ENCODE results near the gene FADS6.

DNA sequence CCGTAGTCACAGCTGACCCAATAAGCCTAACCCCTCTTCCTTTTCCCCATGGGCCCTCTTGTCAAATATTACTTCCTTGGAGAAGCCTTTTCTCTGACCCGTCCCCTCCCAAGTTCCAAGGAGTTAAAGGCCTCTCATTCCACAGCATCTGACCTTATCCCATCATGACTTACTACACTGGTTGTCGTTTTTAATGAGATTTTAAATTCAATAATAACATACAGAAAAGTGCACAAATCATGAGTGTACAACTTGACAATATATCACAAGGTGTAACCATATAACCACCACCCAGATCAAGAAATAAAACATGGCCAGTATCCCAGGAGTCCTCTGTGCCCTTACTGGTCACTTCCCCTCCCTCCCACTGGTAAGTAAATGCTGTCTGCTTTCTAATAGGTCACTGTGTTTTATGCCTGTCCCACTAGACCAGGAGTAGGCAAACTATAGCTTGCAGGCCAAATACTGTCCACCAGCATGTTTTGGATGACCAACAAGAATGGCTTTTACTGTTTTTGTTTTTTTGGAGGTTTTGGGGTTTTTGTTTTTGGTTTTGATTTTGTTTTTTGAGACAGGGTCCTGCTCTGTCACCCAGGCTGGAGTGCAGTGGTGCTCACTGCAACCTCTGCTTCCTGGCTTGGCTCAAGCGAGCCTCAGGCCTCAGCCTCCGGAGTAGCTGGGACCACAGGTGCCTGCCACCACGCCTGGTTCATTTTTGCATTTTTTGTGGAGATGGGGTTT lies 19.4 kb downstream of the FADS6 start:
- TF ChIP-seq, protein P1, sequence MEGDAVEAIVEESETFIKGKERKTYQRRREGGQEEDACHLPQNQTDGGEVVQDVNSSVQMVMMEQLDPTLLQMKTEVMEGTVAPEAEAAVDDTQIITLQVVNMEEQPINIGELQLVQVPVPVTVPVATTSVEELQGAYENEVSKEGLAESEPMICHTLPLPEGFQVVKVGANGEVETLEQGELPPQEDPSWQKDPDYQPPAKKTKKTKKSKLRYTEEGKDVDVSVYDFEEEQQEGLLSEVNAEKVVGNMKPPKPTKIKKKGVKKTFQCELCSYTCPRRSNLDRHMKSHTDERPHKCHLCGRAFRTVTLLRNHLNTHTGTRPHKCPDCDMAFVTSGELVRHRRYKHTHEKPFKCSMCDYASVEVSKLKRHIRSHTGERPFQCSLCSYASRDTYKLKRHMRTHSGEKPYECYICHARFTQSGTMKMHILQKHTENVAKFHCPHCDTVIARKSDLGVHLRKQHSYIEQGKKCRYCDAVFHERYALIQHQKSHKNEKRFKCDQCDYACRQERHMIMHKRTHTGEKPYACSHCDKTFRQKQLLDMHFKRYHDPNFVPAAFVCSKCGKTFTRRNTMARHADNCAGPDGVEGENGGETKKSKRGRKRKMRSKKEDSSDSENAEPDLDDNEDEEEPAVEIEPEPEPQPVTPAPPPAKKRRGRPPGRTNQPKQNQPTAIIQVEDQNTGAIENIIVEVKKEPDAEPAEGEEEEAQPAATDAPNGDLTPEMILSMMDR (IDR thresholded peaks at IDR 0.05; ENCODE audit: low read depth, low read length), result no peak
- TF ChIP-seq EZH2phosphoT487 (IDR thresholded peaks at IDR 0.05; ENCODE audit: low read depth), result no peak
